Urothelium cell line (cell line): ENCODE results near the gene DHRS4L2.
"Not testable (repeated sequence)": the region's sequence is repeated elsewhere in the genome, so short reads cannot be mapped to it uniquely, and the experiment has no call there.

Experiments used
- DNase-seq: peaks from one replicate; pipeline ENCODE4 v3.0.0; 2011; ENCODE audit warnings: low spot score, mixed read lengths
- FAIRE-seq: peaks from 2 replicates; lab custom pipeline; 2011; peaks lifted over from hg19 to GRCh38; lab: Jason Lieb, UNC

DHRS4L2 gene

DNA sequence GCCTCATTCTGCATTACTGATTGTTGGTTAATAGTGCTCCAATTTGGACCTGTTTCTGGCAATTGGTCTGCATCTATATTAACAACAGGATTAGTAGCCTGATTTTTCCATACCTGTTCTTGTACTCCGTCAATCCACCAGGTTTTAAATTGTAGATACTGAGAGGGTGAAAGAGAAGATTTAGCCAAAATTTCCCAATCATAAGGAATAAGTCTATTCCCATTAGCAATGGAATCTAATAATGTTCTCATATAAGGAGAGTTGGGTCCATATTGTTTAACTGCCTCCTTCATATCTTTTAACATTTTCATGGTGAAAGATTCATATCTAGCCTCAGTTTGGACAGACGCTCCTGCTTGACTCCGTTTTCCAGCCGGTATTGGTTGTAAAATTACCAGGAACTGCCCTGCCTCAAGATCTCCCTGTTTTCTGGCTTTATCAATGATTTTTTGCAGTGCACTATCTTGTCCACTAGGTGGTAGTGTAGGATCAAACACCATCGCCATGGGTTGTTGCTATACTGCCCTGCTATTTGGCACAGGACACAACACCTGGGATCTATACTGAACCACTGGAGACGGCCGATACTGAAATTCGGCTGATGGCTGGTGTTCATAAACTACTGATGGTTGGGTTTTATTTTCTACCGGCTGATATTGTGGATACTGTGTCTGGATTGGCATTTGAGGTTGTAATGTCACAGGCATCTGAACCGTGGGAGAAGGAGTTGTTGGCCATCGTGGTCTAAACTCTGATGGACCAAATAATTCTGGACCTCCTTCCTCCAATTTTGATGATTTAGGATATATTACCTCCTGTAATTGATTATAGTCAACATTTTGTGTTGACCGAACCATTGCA lies 25.2 kb downstream of the DHRS4L2 start:
- peak; percentile 55 for DNase-seq
- FAIRE-seq = no peak

DNA sequence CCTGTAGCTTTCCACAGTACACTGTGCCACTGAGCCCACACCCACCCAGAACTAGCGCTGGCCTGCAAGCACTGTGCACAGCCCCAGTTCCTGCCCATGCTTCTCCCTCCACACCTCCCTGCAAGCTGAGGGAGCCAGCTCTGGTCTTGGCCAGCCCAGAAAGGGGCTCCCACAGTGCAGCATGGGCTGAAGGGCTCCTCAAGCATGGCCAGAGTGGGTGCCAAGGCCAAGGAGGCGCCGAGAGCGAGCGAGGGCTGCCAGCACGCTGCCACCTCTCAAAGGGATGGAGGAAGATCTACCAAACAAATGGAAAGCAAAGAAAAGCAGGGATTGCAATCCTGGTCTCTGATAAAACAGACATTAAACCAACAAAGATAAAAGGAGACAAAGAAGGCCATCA lies 27.0 kb downstream of the DHRS4L2 start:
- not testable (repeated sequence) for DNase-seq

DNA sequence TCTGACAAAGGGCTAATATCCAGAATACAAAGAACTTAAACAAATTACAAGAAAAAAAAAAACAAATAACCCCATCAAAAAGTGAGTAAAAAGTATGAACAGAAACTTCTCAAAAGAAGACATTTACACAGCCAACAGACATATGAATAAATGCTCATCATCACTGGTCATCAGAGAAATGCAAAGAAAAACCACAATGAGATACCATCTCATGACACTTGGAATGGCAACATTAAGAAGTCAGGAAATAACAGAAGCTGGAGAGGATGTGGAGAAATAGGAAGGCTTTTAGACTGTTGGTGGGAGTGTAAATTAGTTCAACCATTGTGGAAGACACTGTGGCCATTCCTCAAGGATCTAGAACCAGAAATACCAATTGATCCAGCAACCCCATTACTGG lies 30.2 kb downstream of the DHRS4L2 start:
- DNase-seq, FAIRE-seq: not testable (repeated sequence)

More for the DNA sequence above, 27.0 kb downstream of the DHRS4L2 start:
- FAIRE-seq = not testable (repeated sequence)

DNA sequence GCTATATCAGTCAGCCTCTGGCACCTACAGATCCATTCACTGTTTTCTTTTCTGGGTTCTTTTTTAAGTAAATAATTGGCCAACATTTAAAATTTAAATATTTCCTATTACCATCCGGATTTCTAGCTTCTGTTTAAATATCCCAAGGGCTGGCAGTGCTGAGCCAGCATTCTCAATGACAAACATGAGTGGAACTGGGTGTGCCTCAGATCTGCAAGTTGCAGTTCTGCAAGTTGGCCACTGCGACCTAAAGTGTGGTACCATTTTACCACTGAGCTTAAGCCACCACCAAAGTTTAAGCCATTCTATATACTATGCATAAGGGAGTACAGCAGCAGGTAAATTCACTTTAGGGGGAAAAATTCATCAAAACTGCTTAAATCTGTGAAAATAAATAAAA lies 31.2 kb downstream of the DHRS4L2 start:
- not testable (repeated sequence) for FAIRE-seq, DNase-seq

DNA sequence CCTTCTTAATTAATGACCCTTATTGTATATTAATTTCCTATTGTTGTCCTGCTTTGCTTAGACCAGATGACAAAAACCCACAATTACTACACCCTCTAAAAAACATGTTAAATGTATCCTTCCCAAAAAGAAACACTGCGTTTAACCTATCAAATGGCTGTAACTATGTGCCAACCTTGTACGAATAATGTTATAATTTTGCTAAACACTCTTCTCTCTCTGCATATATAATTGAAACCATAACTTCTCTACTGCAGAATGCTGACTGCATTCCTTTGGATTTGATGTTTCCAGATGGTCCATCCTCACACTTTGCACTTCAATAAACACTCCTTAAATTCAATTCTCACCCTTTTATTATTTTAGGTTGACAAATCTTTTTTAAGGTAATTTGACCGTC lies 31.8 kb downstream of the DHRS4L2 start:
- not testable (repeated sequence) for DNase-seq, FAIRE-seq

DNA sequence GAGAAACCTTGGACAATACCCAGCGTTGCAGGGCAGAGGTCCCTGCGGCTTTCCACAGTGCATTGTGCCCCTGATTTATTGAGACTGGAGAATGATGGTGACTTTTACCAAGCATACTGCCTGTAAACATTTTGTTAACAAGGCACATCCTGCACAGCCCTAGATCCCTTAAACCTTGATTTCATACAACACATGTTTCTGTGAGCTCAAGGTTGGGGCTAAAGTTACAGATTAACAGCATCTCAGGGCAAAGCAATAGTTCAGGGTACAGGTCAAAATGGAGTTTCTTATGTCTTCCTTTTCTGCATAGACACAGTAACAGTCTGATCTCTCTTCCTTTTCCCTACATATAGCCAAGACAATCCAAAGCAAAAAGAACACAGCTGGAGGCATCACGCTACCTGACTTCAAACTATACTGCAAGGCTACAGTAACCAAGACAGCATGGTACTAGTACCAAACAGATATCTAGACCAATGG lies 36.2 kb downstream of the DHRS4L2 start:
- not testable (repeated sequence) for DNase-seq

DNA sequence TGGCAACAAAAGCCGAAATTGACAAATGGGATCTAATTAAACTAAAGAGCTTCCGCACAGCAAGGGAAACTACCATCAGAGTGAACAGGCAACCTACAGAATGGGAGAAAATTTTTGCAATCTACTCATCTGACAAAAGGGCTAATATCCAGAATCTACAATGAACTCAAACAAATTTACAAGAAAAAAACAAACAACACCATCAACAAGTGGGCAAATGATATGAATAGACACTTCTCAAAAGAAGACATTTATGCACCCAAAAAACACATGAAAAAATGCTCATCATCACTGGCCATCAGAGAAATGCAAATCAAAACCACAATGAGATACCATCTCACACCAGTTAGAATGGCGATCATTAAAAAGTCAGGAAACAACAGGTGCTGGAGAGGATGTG lies 41.0 kb downstream of the DHRS4L2 start:
- FAIRE-seq, DNase-seq: not testable (repeated sequence)

More for the DNA sequence above, 36.2 kb downstream of the DHRS4L2 start:
- FAIRE-seq = not testable (repeated sequence)

DNA sequence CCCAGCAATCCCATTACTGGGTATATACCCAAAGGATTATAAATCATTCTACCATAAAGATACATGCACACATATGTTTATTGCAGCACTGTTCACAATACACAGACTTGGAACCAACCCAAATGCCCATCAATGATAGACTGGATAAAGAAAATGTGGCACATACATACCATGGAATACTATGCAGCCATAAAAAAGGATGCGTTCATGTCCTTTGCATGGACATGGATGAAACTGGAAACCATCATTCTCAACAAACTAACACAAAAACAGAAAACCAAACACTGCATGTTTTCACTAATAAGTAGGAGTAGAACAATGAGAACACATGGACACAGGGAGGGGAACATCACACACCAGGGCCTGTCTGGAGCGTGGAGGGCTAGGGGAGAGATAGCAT lies 42.6 kb downstream of the DHRS4L2 start:
- FAIRE-seq, DNase-seq: not testable (repeated sequence)

DNA sequence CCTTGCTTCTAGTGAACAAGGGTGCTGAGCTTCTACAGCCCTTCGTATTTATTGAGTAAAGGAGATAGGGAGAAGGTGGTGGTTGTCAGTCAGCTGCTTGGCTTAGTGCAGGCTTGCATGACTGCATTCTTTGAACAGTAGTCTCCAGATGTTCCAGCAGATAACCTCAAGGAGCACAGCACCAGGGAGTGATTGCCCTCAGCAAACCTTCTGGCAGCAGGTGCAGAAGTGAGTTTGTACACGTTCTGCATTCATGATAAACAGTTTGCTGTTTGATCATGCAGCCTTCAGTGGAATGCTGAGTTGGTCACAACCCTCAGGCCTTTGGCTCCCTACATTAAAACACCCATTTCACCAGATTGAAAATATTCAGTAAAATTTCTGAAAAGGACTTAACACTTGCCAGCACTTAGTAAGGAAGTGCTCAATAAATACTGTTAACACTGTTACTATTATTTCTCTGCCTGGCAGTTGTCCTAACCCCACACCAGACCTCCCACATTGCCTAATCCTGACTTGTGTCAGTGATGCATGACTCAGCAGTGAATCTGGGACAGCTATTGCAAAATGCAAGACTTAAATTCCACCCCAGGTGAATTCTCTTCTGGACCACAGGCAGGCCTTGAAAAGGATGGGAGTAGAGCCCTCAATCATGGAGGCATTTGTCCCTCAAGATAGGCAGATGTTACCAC lies 44.1 kb downstream of the DHRS4L2 start:
- DNase-seq = peak; percentile 35
- no peak for FAIRE-seq

DNA sequence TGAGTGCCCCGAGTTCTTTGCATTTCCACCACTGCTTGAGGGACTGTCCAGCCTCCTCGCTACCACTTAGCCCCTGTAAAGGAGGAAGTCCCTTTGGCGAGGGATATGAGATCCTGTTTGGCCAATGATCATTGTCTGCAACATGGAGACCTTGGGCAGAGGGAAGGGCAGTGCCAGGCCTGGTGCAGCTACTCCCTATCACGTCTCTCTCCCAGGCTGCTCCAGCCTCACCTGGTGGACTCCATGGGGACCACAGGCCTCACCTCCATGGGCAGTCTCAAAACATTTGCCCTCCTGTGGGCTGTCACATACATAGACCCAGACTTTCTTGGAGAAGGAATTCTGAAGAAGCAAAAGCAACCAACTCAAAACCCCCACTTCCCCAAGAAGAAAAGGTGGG lies 47.0 kb downstream of the DHRS4L2 start:
- DNase-seq, FAIRE-seq: not testable (repeated sequence)

DNA sequence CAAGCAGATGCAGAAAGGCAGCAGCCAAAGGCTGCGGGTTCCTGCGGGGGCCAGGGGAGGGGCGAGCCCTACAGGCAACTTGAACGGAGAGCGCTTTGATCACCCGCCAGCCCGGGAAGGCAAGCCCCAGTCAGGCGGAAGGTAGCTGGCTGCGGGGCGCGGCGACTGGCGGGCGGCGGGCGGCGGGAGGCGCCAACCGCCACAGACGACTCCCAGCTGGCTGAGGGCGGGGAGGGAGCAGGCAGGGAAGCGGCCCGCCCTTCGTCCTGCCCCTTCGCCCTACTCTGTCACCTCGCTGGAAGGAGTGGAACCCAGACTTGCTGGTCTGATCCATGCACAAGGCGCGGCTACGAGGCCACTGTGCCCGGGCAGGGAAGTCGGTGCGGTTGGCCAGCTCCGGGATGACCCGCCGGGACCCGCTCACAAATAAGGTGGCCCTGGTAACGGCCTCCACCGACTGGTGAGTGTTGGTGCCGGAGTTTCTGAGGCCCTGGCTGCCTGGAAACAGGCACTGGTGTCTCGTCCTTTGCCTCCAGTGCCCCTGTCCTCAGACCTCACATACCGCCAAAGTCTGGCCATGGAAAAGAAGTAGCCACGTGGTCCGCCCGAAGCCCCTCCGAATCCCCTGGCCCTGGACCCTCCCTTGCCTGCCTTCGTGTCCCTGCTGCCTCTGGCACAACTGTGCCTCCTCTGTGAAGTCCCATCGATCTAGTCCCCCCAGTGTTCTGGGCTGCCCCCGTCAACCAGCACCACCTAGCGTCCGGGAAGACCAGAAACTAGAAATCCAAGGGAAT lies 47.6 kb downstream of the DHRS4L2 start:
- FAIRE-seq (no peak), DNase-seq (peak; percentile 79)

DNA sequence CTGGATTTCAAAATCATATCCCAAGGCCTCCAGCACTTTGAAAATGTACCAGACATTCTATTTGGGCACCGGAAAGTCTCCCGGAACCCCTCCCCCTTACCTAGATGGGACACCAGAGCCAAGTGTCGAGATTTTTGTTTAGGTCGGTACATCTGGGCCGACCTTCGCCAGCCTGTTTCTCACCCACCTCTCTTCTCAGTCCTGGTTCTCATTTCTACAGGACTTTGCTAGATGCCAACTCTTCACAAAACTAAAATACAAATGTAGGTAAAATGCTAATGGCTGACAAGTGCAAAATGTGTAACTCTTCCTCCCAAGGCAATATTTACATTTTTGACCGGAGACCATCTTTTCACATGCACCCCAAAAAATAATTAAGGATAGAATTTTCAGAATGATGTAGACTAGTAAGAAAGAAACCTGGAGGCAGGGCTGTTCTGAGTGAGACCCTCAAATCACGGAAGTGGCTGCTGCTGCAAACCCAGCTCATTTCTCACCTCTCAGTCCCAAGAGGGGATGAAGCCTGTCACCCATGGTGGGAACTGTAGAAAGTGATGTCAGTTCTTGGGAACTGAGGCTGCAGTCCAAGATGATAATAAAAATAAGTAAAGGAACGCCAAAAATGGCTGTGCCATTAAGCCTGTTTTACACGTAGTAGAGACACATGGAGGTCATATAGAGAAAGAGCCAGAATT lies 48.4 kb downstream of the DHRS4L2 start:
- not testable (repeated sequence) for DNase-seq, FAIRE-seq

DNA sequence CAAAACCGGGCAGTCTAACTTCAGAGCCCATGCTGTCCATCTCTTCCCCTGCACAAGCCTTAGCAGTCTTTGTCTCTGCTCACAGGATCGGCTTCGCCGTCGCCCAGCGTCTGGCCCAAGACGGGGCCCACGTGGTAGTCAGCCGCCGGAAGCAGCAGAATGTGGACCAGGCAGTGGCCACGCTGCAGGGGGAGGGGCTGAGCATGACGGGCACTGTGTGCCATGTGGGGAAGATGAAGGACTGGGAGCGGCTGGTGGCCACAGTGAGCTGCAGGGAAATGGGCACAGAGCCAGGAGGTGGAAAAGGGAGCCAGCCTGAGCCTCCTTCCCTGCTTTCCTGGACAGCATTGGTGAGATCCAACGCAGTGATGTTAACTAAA lies 48.9 kb downstream of the DHRS4L2 start:
- FAIRE-seq = no peak
- DNase-seq = no peak

DNA sequence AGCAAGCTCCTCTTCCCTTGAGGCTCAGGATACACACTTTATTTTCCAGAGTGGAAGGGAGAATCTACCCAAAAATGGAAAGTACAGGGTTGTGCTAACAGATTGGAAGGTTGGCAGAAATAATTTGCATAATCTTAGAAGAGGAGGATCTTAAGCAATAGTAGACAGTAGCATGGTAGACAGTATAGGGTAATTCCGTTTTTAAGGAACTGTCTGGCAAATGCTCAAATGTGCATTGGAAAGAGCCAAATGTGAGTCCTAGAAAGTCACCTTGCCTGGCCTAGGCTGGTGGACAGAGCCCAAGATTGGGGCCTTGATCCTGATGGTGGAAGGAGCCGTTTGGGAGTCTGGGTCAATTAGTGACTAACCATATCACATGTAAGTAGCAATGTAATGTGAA lies 50.0 kb downstream of the DHRS4L2 start:
- no peak for DNase-seq
- no peak for FAIRE-seq

DNA sequence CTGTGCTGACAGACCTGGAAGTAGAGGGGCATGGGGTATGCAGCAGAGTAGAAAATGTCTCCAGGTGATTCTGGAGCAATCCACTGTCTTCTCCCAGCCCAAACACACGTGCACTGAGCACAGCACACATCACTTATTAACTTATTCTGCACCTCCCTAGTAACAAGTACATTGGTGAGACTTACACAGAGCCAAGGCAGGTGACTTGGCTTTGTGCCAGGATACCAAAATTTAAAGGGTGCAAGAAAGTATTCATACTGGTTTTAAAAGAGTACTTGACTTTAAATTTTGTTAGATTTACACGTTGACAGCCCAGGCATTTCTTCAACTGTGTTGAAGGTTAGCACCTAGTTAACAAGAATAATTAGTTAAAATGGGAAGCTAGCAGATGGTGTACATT lies 52.0 kb downstream of the DHRS4L2 start:
- no peak for FAIRE-seq

DNA sequence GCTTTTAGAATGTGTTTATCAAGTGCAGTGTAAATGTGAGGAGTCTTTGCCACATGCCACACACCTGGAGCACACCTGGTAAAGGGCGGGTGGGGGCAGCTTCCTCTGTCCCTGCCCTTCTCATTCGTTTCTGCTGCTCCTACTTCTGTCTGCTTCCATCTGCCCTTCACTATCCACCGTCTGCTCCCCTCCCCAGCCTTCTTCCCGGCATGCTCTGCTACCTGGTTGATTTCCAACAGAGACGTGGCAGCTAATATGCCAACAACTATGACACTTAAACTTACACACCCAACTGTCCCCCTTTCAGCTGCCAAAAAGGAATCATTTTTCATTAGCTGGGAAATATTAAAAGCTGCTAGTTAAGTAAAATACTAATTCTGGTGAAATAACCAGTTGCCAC lies 54.0 kb downstream of the DHRS4L2 start:
- no peak for DNase-seq
- no peak for FAIRE-seq

More for the DNA sequence above, 52.0 kb downstream of the DHRS4L2 start:
- DNase-seq = no peak

DNA sequence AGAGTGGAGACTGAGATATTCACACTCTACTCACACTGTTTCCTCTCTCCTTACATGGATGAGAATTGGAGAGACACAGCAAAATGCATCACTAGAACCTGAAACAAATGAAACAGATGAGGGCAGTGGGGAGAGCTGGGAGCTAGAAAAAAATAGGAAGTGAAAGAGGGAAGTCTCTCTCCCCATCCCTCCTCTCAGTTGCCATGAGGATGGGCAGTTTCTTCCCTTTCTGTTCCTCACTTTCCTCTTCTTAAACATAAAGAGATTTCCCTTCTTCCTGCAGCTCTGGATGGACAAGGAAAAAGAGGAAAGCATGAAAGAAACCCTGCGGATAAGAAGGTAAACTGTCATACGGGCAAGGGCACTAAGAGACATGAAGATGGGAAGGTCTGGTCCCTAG lies 60.3 kb downstream of the DHRS4L2 start:
- FAIRE-seq, DNase-seq: not testable (repeated sequence)

DNA sequence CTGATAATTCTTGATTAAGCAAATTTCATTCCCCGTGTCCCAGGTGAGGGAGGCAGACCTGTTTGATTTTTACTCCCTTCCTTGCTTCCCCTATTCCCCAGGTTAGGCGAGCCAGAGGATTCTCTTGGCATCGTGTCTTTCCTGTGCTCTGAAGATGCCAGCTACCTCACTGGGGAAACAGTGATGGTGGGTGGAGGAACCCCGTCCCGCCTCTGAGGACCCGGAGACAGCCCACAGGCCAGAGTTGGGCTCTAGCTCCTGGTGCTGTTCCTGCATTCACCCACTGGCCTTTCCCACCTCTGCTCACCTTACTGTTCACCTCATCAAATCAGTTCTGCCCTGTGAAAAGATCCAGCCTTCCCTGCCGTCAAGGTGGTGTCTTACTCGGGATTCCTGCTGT lies 62.0 kb downstream of the DHRS4L2 start:
- not testable (repeated sequence) for FAIRE-seq

DNA sequence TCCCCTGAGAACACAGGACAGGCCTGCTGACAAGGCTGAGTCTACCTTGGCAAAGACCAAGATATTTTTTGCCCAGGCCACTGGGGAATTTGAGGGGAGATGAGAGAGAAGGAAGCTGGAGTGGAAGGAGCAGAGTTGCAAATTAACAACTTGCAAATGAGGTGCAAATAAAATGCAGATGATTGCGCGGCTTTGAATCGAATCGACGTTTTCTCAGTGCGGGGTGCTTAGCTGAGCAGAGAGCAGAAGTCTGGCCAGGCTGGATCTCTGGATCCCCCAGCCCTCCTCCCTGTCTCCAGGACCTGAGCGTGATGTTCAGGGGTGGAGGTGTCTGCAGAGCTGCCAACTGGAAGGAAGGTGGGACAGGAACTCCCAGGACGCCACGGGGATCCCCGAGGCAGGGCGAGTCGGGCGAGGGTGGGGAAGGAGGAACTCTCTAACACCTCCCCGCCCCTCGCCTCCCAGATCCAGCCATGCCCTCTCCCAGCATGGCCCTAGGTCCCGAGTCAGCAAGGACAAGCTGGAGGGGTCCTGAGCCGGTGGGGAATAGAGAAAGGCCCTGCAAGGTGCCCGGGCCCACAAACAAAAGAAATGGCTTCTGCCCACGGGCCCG lies 62.6 kb downstream of the DHRS4L2 start:
- no peak for FAIRE-seq
- no peak for DNase-seq

More for the DNA sequence above, 62.0 kb downstream of the DHRS4L2 start:
- not testable (repeated sequence) for DNase-seq
